ENCODE data around the gene ZNF318. TPM values are rescaled to one million over a fixed set of nuclear protein-coding genes. Genes with fewer than 3 reads are reported as not detected.

ZNF318 gene
- total RNA-seq, 1 donor from 2014 or later, result 11.2 TPM

DNA sequence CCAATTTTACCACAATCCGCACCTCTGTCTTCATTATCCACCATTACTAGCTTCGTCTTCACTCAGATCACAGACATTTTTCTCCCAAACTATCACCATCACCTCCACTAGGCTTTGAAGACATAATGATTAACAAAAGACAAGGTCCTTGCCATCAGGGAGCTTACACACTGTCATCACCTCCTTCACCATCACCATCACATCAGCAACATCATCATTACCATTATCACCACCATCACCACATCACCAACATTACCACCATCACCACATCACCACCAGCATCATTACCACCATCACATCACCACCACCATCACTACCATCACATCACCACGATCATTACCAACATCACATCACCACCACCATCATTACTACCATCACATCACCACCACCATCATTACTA is 75.7 kb downstream of the ZNF318 start:
- TF ChIP-seq CTCF (IDR thresholded peaks at IDR 0.05; ENCODE audit: insufficient read depth, low read length, poor library complexity, severe bottlenecking), result no peak
- H3K4me3 ChIP-seq (ENCODE audit: low read depth, low read length), result no peak overlapping the region
- peaks cover 15% of the 10 kb centered on the region for H3K27me3 ChIP-seq (ENCODE audit: control insufficient read depth, insufficient read depth, low read length)
- H3K36me3 ChIP-seq (ENCODE audit: control insufficient read depth, insufficient read depth, low read length), result no peaks in the 10 kb centered on the region
- DNase-seq (ENCODE audit: low read depth), result no peak

DNA sequence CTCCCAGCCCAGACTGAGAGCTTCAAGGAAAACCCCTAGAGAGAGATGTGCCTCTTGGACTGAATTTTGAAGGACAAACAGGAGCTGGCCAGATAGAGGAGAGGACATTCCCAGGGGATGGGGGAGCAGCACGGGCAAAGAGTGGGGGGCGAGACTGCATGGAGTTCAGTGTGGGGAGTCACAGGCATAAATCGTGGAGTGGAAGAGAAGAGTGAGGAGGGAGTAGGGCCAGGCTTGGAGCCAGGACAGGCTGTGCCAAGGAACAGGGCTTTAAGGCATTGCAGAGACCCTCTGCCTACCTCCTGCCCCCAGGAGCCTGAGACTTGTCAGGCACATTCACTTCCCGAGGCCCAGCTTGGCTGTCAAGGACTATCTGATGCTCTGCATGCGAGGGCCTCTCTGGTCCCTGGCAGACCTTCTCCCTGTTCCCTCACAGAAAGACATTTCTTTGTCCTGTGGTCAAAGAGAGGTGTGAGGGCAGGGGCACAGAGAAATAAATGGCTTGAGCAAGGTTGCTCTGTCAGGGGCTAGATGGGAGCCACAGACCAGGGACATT is 76.6 kb downstream of the ZNF318 start:
- H3K4me3 ChIP-seq (ENCODE audit: low read depth, low read length), result no peak overlapping the region
- no peak for DNase-seq (ENCODE audit: low read depth)
- no peaks in the 10 kb centered on the region for H3K36me3 ChIP-seq (ENCODE audit: control insufficient read depth, insufficient read depth, low read length)
- no peak for TF ChIP-seq CTCF (IDR thresholded peaks at IDR 0.05; ENCODE audit: insufficient read depth, low read length, poor library complexity, severe bottlenecking)
- H3K27me3 ChIP-seq (ENCODE audit: control insufficient read depth, insufficient read depth, low read length), result peaks cover 9% of the 10 kb centered on the region

- no peak for DNase-seq (ENCODE audit: low read depth)
Measured at GRCh38 chr6:43292341-43292740, 77.1 kb downstream of the ZNF318 start.

DNA sequence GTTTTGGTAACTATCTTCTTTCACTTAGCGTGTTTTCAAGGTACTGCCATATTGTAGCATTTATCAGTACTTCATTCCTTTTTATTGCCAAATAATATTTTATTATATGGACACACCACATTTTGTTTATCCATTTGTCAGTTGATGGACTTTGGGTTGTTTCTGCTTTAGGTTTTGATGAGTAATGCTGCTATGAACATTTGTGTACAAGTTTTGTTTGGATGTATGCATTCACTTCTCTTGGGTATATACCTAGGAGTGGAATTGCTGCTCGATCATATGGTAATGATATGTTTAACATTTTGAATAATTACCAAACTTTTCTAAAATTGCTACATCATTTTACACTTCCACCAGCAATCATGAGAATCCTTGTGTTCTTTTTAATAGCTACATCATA is 77.7 kb downstream of the ZNF318 start:
- DNase-seq (ENCODE audit: low read depth), result no peak
- TF ChIP-seq CTCF (IDR thresholded peaks at IDR 0.05; ENCODE audit: insufficient read depth, low read length, poor library complexity, severe bottlenecking), result no peak
- no peak overlapping the region for H3K4me3 ChIP-seq (ENCODE audit: low read depth, low read length)
- H3K27me3 ChIP-seq (ENCODE audit: control insufficient read depth, insufficient read depth, low read length), result peaks cover 5% of the 10 kb centered on the region
- H3K36me3 ChIP-seq (ENCODE audit: control insufficient read depth, insufficient read depth, low read length), result no peaks in the 10 kb centered on the region

More at GRCh38 chr6:43292341-43292740, 77.1 kb downstream of the ZNF318 start:
- TF ChIP-seq CTCF (IDR thresholded peaks at IDR 0.05; ENCODE audit: insufficient read depth, low read length, poor library complexity, severe bottlenecking), result no peak
- H3K36me3 ChIP-seq (ENCODE audit: control insufficient read depth, insufficient read depth, low read length), result no peaks in the 10 kb centered on the region
- H3K27me3 ChIP-seq (ENCODE audit: control insufficient read depth, insufficient read depth, low read length), result peaks cover 6% of the 10 kb centered on the region
- H3K4me3 ChIP-seq (ENCODE audit: low read depth, low read length), result no peak overlapping the region

DNA sequence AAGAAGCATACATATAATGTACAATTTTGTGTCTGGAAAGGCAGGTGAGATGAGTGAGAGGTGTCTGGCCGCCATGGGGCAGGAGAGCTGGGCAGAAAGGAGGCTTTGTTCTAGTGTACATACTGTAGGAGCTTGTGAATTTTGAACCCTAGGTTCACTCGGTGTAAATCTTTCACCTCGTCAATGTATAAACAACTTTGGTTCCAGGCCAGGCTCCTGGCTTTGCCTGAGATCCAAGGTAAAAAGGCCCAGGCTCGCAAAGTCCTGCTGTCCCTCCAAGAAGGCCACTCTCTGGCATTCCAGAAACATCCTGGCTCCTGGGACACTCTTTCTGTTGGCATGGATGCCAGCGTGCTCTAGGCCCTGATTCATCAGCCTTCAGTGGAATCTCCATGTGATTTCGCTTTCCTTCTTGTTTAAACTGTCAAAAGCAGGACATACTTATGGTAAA is 78.5 kb downstream of the ZNF318 start:
- H3K27me3 ChIP-seq (ENCODE audit: control insufficient read depth, insufficient read depth, low read length), result peaks cover 11% of the 10 kb centered on the region
- no peak for TF ChIP-seq CTCF (IDR thresholded peaks at IDR 0.05; ENCODE audit: insufficient read depth, low read length, poor library complexity, severe bottlenecking)
- no peak overlapping the region for H3K4me3 ChIP-seq (ENCODE audit: low read depth, low read length)
- H3K36me3 ChIP-seq (ENCODE audit: control insufficient read depth, insufficient read depth, low read length), result no peaks in the 10 kb centered on the region
- DNase-seq (ENCODE audit: low read depth), result no peak

DNA sequence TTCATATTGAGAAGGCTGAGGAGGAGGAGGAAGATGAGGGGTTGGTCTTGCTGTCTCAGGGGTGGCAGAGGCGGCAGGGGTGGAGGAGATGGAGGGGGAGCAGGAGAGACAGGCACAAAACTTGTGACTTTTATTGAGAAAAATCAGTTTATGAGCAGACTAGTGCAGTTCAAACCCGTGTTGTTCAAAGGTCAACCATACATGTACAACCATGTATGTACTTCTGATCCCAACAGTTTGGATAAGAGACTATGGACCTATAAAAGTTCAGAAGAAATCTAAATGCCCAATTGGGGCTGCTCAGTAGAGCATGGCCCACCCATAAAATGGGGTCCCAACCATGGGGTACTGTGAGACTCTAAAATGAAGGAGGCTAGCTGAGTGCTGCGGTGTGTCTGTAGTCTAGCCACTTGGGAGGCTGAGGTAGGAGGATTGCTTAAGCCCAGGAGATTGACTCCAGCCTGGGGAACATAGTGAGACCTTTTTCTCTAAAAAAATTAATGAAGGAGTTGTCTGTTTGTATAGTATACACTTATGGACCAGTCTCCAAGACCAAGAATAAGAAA is 79.0 kb downstream of the ZNF318 start:
- no peak overlapping the region for H3K4me3 ChIP-seq (ENCODE audit: low read depth, low read length)
- no peak for DNase-seq (ENCODE audit: low read depth)
- no peaks in the 10 kb centered on the region for H3K36me3 ChIP-seq (ENCODE audit: control insufficient read depth, insufficient read depth, low read length)
- peaks cover 16% of the 10 kb centered on the region for H3K27me3 ChIP-seq (ENCODE audit: control insufficient read depth, insufficient read depth, low read length)
- TF ChIP-seq CTCF (IDR thresholded peaks at IDR 0.05; ENCODE audit: insufficient read depth, low read length, poor library complexity, severe bottlenecking), result no peak

Data from kidney epithelial cell (primary cell).